HepG2 (cell line): ENCODE results near the gene OR1F1. TPM values are rescaled to one million over a fixed set of nuclear protein-coding genes. Genes with fewer than 3 reads are reported as not detected.
A peak's percentile ranks its signal among the peaks of the same experiment; 100 is the strongest.

Experiments used
- MED1 ChIP-seq: sonication (generic); formaldehyde crosslinking; IDR thresholded peaks from 2 replicates; pipeline ENCODE4 v1.4.0; 2020; ENCODE audit warnings: missing genetic modification reagents
- PLSCR1 ChIP-seq: sonication (generic); formaldehyde crosslinking; IDR thresholded peaks from 2 replicates; pipeline ENCODE4 v1.5.0; 2020; ENCODE audit warnings: missing genetic modification reagents, mild to moderate bottlenecking, borderline replicate concordance
- RAD21 ChIP-seq: fragments of 450-650 bp; formaldehyde crosslinking; IDR thresholded peaks from 2 replicates; pipeline ENCODE4 v1.5.0; 2020; ENCODE audit warnings: mild to moderate bottlenecking
- ZNF350 ChIP-seq: sonication (generic); formaldehyde crosslinking; IDR thresholded peaks from 2 replicates; pipeline ENCODE4 v1.4.0; 2020; ENCODE audit warnings: mild to moderate bottlenecking, low read depth, missing genetic modification reagents, borderline replicate concordance
- ZNF660 ChIP-seq: sonication (generic); formaldehyde crosslinking; IDR thresholded peaks from 2 replicates; pipeline ENCODE4 v1.5.1; 2020; ENCODE audit warnings: mild to moderate bottlenecking, low read depth, missing genetic modification reagents, borderline replicate concordance
- ZNF839 ChIP-seq: sonication (generic); formaldehyde crosslinking; IDR thresholded peaks from 2 replicates; pipeline ENCODE4 v1.4.0; 2020; ENCODE audit warnings: missing genetic modification reagents, mild to moderate bottlenecking, borderline replicate concordance
- polyA plus RNA-seq, 8 experiments: library from polyadenylated mRNA; depleted of rRNA in 3 of 8; stranded (reverse) in 7 of 8; unstranded in 1 of 8; fragments of >200 nt; fragmentation: Illumina TruSeq in 4 of 8; extraction: Trizol in 4 of 8; gene quantifications; 2 replicates each; pipeline versions ENCODE4 v1.2.1 to v1.2.3, GENCODE V29; 2011 to 2016; ENCODE audit warnings: low read depth in 4 of 8, missing spikeins in 1 of 8, mixed read lengths in 1 of 8; ENCODE audit not compliant: insufficient read depth in 1 of 8
- total RNA-seq, 5 experiments: library from RNA; depleted of rRNA; stranded (reverse); fragments of >200 nt; fragmentation: Illumina TruSeq; extraction: Trizol; gene quantifications; 2 replicates each; pipeline ENCODE4 v1.2.3, GENCODE V29; 2016; ENCODE audit warnings: low read depth in 1 of 5
- TF ChIP-seq, protein P1 (sequence below), 2 experiments: sonication (generic) in 1 of 2; formaldehyde crosslinking in 1 of 2; IDR thresholded peaks; 2 replicates each; pipeline versions ENCODE4 v1.4.0 to v1.6.1; 2016 to 2020; ENCODE audit warnings: borderline replicate concordance in 1 of 2, low read depth in 1 of 2, mild to moderate bottlenecking in 1 of 2, missing genetic modification reagents in 1 of 2
- TF ChIP-seq, protein P2 (sequence below): sonication (generic); formaldehyde crosslinking; IDR thresholded peaks from 2 replicates; pipeline ENCODE4 v1.8.1; 2022; ENCODE audit warnings: low read depth, mild to moderate bottlenecking, missing genetic modification reagents

Gene OR1F1
- total and polyA plus RNA-seq, 2 of the 13 experiments (the other 11 are each of a cell fraction or from before 2014, with no cell fraction given) = 0.90 TPM; not detected in 1

- TF ChIP-seq, protein P1, sequence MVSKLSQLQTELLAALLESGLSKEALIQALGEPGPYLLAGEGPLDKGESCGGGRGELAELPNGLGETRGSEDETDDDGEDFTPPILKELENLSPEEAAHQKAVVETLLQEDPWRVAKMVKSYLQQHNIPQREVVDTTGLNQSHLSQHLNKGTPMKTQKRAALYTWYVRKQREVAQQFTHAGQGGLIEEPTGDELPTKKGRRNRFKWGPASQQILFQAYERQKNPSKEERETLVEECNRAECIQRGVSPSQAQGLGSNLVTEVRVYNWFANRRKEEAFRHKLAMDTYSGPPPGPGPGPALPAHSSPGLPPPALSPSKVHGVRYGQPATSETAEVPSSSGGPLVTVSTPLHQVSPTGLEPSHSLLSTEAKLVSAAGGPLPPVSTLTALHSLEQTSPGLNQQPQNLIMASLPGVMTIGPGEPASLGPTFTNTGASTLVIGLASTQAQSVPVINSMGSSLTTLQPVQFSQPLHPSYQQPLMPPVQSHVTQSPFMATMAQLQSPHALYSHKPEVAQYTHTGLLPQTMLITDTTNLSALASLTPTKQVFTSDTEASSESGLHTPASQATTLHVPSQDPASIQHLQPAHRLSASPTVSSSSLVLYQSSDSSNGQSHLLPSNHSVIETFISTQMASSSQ (IDR thresholded peaks at IDR 0.05; ENCODE audit: low read depth) = no peak
- TF ChIP-seq, protein P1 (CRISPR knock-in tag; IDR thresholded peaks at IDR 0.05; ENCODE audit: borderline replicate concordance) = peak; percentile 52; the same call in 1 of the 2 replicates
- TF ChIP-seq ZNF660 (CRISPR knock-in tag) (no peak), ZNF350 (CRISPR knock-in tag) (peak; percentile 91), PLSCR1 (CRISPR knock-in tag) (no peak), MED1 (CRISPR knock-in tag) (peak; percentile 40; the same call in 1 of the 2 replicates), RAD21 (CRISPR knock-in tag) (no peak; the same call in 1 of the 2 replicates), ZNF839 (CRISPR knock-in tag) (no peak)
- TF ChIP-seq, protein P2, sequence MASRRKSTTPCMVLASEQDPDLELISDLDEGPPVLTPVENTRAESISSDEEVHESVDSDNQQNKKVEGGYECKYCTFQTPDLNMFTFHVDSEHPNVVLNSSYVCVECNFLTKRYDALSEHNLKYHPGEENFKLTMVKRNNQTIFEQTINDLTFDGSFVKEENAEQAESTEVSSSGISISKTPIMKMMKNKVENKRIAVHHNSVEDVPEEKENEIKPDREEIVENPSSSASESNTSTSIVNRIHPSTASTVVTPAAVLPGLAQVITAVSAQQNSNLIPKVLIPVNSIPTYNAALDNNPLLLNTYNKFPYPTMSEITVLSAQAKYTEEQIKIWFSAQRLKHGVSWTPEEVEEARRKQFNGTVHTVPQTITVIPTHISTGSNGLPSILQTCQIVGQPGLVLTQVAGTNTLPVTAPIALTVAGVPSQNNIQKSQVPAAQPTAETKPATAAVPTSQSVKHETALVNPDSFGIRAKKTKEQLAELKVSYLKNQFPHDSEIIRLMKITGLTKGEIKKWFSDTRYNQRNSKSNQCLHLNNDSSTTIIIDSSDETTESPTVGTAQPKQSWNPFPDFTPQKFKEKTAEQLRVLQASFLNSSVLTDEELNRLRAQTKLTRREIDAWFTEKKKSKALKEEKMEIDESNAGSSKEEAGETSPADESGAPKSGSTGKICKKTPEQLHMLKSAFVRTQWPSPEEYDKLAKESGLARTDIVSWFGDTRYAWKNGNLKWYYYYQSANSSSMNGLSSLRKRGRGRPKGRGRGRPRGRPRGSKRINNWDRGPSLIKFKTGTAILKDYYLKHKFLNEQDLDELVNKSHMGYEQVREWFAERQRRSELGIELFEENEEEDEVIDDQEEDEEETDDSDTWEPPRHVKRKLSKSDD (CRISPR knock-in tag) = no peak
Observed at GRCh38 chr16:3234857-3235561, 47.0 kb downstream of the OR1F1 start, which contains the start of gene ZNF200 (continued).
